ENCODE data around the gene PTDSS2. TPM values are rescaled to one million over a fixed set of nuclear protein-coding genes. Genes with fewer than 3 reads are reported as not detected.

PTDSS2 gene
- total and polyA plus RNA-seq, 2 experiments from 2014 or later = 22.7 to 145 TPM

DNA sequence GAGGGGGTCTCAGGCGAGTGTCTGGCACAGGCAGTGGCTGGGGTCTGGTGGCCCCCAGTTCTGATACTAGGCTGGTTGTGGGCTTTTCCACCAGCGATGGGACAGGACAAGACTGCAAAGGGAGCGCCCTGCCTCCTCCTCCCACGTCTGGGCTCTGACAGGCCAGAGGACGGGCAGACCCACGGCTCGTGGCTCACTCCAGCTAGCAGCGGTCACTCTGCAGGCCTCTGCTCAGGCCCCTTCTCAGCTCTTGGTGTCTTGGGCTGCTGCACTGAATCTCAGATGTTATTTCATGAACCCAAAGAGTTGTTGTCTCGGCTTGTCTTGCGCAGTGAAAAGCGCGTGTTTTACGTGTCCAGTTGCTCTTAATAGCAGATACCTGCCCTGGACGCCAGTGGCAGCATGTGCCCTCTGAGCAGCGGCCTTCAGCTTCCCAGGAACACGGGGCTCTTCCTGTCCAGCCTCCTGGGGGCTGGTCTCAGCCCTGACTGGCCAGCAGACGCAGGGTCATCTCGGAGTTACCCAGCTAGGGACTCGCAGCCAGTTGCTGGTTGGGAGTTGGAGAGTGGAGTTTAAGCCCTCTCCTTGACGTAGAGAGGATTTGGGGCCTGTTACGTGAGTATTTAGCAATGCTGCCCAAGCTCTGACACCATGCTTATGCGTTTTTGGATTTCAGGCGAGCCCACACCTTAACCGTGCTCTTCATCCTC lies 9.6 kb downstream of the PTDSS2 start (continued):
- TF ChIP-seq ZNF462 (CRISPR knock-in tag; IDR thresholded peaks at IDR 0.05) = no peak
- TF ChIP-seq, protein P1, sequence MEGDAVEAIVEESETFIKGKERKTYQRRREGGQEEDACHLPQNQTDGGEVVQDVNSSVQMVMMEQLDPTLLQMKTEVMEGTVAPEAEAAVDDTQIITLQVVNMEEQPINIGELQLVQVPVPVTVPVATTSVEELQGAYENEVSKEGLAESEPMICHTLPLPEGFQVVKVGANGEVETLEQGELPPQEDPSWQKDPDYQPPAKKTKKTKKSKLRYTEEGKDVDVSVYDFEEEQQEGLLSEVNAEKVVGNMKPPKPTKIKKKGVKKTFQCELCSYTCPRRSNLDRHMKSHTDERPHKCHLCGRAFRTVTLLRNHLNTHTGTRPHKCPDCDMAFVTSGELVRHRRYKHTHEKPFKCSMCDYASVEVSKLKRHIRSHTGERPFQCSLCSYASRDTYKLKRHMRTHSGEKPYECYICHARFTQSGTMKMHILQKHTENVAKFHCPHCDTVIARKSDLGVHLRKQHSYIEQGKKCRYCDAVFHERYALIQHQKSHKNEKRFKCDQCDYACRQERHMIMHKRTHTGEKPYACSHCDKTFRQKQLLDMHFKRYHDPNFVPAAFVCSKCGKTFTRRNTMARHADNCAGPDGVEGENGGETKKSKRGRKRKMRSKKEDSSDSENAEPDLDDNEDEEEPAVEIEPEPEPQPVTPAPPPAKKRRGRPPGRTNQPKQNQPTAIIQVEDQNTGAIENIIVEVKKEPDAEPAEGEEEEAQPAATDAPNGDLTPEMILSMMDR (conservative IDR thresholded peaks at IDR 0.05; ENCODE audit: low read depth in 2 of 2) = no peak
- TF ChIP-seq ZNF331 (CRISPR knock-in tag; IDR thresholded peaks at IDR 0.05; ENCODE audit: low read depth) = no peak
- no peak for TF ChIP-seq EZH2 (IDR thresholded peaks at IDR 0.05; ENCODE audit: low read depth, unreplicated experiment)
- TF ChIP-seq POLR2AphosphoS5 (IDR thresholded peaks at IDR 0.05; ENCODE audit: low read depth) = no peak

All from GM23338 (cell line).